ENCODE data around the gene MCF2L2.

The MCF2L2 gene

DNA sequence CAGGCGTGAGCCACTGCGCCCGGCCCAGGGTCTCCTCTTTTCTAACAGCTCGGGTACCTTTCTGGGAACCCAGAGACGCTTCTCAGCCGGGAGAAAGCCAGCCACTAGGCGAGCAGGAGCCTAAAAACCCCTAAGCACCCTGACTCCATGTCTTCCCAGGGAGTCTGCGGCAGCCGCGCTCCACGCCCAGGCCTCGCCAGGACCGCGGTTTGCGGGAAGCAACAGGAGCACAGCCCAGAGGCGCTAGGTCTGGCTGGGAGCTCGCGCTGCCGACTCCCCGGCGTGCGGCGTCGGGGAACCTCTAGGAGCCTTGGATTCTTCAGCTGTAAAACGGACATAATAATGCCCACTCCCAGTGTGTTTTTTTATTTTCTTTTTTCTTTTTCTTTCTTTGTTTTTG is 264.9 kb downstream of the MCF2L2 start:
- no peak overlapping the region for H3K9ac ChIP-seq (ENCODE audit: low read length)
- peaks cover 32% of the 10 kb centered on the region for H3K27me3 ChIP-seq (ENCODE audit: control insufficient read depth, insufficient read depth, low read length)
- H3K27ac ChIP-seq (ENCODE audit: low read depth, low read length), result no peak overlapping the region
- H3K36me3 ChIP-seq (ENCODE audit: control insufficient read depth, insufficient read depth, low read length), result no peaks in the 10 kb centered on the region
- H3K4me3 ChIP-seq (ENCODE audit: low read depth, low read length), result no peak overlapping the region
- H3K4me1 ChIP-seq (ENCODE audit: control insufficient read depth, insufficient read depth, low read length), result peaks cover 18% of the 10 kb centered on the region
- no peaks in the 10 kb centered on the region for H3K9me3 ChIP-seq (ENCODE audit: control insufficient read depth, insufficient read depth, low read depth, low read length)

DNA sequence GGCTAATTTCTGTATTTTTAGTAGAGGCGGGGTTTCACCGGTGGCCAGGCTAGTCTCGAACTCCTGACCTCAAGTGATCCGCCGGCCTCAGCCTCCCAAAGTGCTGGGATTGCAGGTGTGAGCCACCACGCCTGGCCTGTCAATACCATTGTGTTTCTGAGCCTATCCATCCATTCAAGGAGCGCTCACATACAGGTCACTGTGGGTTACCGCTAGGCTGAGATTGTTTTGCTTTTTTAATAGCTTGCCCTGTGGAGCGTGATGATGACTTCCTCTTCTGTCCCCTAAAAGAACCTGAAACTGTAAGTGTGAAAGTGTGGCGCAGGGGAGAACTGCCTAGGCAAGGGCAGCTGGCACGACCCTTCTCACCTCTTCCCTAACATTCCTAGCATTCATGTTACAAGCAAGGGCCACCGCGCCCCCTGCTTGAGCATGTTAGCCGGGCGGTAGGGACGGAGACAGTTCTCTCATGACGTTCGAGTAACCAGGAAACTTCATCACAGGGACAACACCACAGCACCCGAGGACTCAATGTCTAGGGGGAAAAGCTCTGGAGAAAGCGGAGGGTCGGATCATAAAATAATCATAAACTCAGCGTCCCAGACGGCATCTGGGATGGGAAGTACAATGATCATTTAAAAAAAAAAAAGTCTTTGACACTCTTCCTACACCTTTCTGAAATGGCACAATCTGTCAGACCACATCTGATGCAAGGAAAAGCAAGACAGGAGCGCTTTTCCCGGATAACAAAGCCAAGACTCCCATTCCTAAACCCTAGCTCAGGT is 266.7 kb downstream of the MCF2L2 start:
- H3K4me3 ChIP-seq (ENCODE audit: low read depth, low read length), result peak overlapping the region; percentile 70
- no peak overlapping the region for H3K9ac ChIP-seq (ENCODE audit: low read length)
- H3K27ac ChIP-seq (ENCODE audit: low read depth, low read length), result no peak overlapping the region

DNA sequence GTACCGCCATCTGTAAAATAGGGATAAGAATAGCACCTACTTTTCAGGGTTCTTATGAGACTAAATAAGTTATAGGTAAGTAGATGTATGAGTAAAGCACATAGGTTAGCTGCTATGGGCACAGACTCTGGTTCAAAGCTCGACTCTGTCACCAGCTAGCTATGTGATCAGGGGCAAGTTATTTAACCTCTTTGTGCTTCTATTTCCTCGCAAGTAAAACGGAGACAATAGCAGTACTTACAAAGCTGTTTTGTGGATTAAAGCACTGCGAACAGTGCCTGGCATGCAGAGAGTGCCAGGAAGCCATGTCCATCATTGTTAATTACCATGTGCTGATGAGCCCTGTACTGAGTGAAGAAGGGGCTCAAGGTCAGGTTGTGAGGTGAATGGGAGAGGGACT is 267.8 kb downstream of the MCF2L2 start:
- Histone ChIP-seq H3K27ac (ENCODE audit: low read depth, low read length) (no peak overlapping the region), H3K36me3 (ENCODE audit: control insufficient read depth, insufficient read depth, low read length) (no peaks in the 10 kb centered on the region), H3K4me1 (ENCODE audit: control insufficient read depth, insufficient read depth, low read length) (peaks cover 18% of the 10 kb centered on the region), H3K9ac (ENCODE audit: low read length) (no peak overlapping the region), H3K27me3 (ENCODE audit: control insufficient read depth, insufficient read depth, low read length) (peaks cover 32% of the 10 kb centered on the region), H3K9me3 (ENCODE audit: control insufficient read depth, insufficient read depth, low read depth, low read length) (no peaks in the 10 kb centered on the region), H3K4me3 (ENCODE audit: low read depth, low read length) (no peak overlapping the region)

More for the DNA sequence above, 266.7 kb downstream of the MCF2L2 start:
- Histone ChIP-seq H3K4me1 (ENCODE audit: control insufficient read depth, insufficient read depth, low read length) (peaks cover 18% of the 10 kb centered on the region), H3K9me3 (ENCODE audit: control insufficient read depth, insufficient read depth, low read depth, low read length) (no peaks in the 10 kb centered on the region), H3K27me3 (ENCODE audit: control insufficient read depth, insufficient read depth, low read length) (peaks cover 32% of the 10 kb centered on the region), H3K36me3 (ENCODE audit: control insufficient read depth, insufficient read depth, low read length) (no peaks in the 10 kb centered on the region)

DNA sequence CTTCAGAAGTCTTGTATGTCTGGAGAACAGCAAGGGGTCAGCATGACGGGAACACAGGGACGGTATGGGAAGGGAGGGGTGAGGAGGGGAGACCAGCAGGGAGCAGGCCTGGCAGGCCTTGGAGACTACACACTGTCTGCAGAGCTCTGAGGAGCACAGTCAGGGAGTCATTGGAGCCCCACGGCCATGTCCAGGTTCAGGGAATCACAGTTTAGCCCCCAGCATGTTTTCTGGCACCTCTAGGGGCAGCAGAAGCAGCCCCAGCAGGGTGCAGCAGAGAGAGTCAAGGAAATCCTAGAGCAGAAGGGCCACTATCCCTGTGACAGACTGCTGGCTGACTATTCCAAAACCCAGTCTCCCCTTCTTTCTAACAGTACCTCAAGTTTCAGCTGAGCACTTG is 269.1 kb downstream of the MCF2L2 start:
- Histone ChIP-seq H3K27ac (ENCODE audit: low read depth, low read length) (no peak overlapping the region), H3K4me3 (ENCODE audit: low read depth, low read length) (no peak overlapping the region), H3K36me3 (ENCODE audit: control insufficient read depth, insufficient read depth, low read length) (no peaks in the 10 kb centered on the region), H3K27me3 (ENCODE audit: control insufficient read depth, insufficient read depth, low read length) (peaks cover 29% of the 10 kb centered on the region), H3K9me3 (ENCODE audit: control insufficient read depth, insufficient read depth, low read depth, low read length) (no peaks in the 10 kb centered on the region), H3K9ac (ENCODE audit: low read length) (no peak overlapping the region), H3K4me1 (ENCODE audit: control insufficient read depth, insufficient read depth, low read length) (peaks cover 18% of the 10 kb centered on the region)

DNA sequence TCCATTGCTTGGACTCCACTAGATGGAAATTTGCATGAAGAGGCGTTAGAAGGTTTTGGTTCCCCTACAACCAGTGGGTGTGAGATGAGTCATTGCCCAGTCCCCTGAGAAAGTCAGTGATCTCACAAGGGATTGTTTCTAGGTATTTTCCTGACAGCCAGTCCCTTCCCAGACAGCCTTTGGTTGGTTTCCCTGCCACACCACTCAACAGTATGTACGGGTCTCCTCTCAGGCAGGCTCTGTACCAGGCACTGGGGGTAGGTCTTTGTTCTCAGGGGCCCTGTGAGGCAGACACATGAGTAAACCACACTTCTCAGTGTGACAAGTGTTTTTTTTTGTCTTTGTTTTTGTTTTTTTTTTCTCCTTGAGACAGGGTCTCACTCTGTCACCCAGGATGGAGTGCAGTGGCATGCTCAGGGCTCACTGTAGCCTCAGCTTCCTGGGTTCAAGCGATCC is 269.8 kb downstream of the MCF2L2 start:
- peaks cover 18% of the 10 kb centered on the region for H3K4me1 ChIP-seq (ENCODE audit: control insufficient read depth, insufficient read depth, low read length)
- no peak overlapping the region for H3K27ac ChIP-seq (ENCODE audit: low read depth, low read length)
- no peaks in the 10 kb centered on the region for H3K36me3 ChIP-seq (ENCODE audit: control insufficient read depth, insufficient read depth, low read length)
- no peak overlapping the region for H3K4me3 ChIP-seq (ENCODE audit: low read depth, low read length)
- no peak overlapping the region for H3K9ac ChIP-seq (ENCODE audit: low read length)
- H3K27me3 ChIP-seq (ENCODE audit: control insufficient read depth, insufficient read depth, low read length), result peaks cover 27% of the 10 kb centered on the region
- no peaks in the 10 kb centered on the region for H3K9me3 ChIP-seq (ENCODE audit: control insufficient read depth, insufficient read depth, low read depth, low read length)

DNA sequence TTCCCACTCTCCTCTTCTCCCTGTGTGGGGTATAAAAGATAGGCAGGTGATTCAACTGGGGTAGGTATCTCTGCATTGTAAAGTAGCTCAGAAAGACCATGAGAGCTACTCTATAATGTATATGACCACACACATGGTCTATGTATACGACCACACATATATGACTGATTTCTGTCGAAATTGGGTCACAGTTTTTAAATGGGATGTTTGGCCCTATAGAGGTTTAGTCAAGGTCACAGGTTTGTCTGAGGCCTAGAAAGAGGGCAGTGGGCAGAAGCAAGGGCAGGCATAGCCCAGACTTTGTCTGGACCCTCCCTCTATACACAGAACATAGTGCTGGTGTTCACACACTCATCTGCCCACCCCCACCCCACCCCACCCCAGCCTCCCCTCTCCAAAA is 270.3 kb downstream of the MCF2L2 start:
- Histone ChIP-seq H3K36me3 (ENCODE audit: control insufficient read depth, insufficient read depth, low read length) (no peaks in the 10 kb centered on the region), H3K4me1 (ENCODE audit: control insufficient read depth, insufficient read depth, low read length) (peaks cover 18% of the 10 kb centered on the region), H3K4me3 (ENCODE audit: low read depth, low read length) (no peak overlapping the region), H3K27me3 (ENCODE audit: control insufficient read depth, insufficient read depth, low read length) (peaks cover 24% of the 10 kb centered on the region), H3K9me3 (ENCODE audit: control insufficient read depth, insufficient read depth, low read depth, low read length) (no peaks in the 10 kb centered on the region), H3K9ac (ENCODE audit: low read length) (no peak overlapping the region), H3K27ac (ENCODE audit: low read depth, low read length) (no peak overlapping the region)

DNA sequence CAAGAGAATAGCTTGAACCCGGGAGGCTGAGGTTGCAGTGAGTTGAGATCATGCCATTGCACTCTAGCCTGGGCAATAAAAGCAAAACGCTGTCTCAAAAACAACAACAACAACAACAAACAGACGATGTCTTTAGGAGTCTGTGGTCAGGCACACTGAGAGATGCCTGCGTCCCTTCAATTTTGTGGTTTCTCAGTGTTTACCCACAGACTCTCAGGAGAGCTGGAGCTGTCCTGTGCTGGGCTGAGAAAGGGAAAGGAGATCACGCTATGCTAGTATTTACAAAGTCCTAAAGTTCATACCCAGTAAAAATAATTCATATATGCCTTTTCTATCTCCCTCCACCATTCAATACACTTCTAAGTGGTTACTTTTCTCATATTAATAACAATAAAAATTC is 272.2 kb downstream of the MCF2L2 start:
- Histone ChIP-seq H3K9ac (ENCODE audit: low read length) (no peak overlapping the region), H3K27ac (ENCODE audit: low read depth, low read length) (no peak overlapping the region), H3K27me3 (ENCODE audit: control insufficient read depth, insufficient read depth, low read length) (peaks cover 6% of the 10 kb centered on the region), H3K36me3 (ENCODE audit: control insufficient read depth, insufficient read depth, low read length) (no peaks in the 10 kb centered on the region), H3K4me3 (ENCODE audit: low read depth, low read length) (no peak overlapping the region), H3K4me1 (ENCODE audit: control insufficient read depth, insufficient read depth, low read length) (peaks cover 10% of the 10 kb centered on the region), H3K9me3 (ENCODE audit: control insufficient read depth, insufficient read depth, low read depth, low read length) (no peaks in the 10 kb centered on the region)

DNA sequence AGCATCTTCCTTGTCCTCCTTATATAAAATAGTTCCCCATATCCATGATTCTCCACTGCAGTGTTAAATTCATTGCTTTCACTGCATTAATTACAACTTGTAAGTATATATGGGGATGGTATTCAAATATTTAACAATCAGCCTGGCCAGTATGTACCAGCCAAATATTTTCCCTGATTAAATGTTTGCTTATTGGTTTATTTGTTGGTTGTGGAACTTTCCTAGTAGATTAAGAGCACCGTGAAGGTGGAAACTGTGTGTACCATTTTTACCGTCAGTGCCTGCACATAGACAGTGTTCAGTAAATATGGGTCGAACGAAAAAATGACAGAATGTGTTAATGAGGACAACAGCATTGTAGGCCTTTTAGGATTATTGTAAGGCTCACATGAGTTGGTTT is 272.9 kb downstream of the MCF2L2 start:
- no peak overlapping the region for H3K4me3 ChIP-seq (ENCODE audit: low read depth, low read length)
- no peaks in the 10 kb centered on the region for H3K9me3 ChIP-seq (ENCODE audit: control insufficient read depth, insufficient read depth, low read depth, low read length)
- no peak overlapping the region for H3K9ac ChIP-seq (ENCODE audit: low read length)
- H3K27me3 ChIP-seq (ENCODE audit: control insufficient read depth, insufficient read depth, low read length), result no peaks in the 10 kb centered on the region
- no peaks in the 10 kb centered on the region for H3K36me3 ChIP-seq (ENCODE audit: control insufficient read depth, insufficient read depth, low read length)
- H3K27ac ChIP-seq (ENCODE audit: low read depth, low read length), result no peak overlapping the region
- H3K4me1 ChIP-seq (ENCODE audit: control insufficient read depth, insufficient read depth, low read length), result peaks cover 6% of the 10 kb centered on the region; the same call in 1 of the 2 replicates

DNA sequence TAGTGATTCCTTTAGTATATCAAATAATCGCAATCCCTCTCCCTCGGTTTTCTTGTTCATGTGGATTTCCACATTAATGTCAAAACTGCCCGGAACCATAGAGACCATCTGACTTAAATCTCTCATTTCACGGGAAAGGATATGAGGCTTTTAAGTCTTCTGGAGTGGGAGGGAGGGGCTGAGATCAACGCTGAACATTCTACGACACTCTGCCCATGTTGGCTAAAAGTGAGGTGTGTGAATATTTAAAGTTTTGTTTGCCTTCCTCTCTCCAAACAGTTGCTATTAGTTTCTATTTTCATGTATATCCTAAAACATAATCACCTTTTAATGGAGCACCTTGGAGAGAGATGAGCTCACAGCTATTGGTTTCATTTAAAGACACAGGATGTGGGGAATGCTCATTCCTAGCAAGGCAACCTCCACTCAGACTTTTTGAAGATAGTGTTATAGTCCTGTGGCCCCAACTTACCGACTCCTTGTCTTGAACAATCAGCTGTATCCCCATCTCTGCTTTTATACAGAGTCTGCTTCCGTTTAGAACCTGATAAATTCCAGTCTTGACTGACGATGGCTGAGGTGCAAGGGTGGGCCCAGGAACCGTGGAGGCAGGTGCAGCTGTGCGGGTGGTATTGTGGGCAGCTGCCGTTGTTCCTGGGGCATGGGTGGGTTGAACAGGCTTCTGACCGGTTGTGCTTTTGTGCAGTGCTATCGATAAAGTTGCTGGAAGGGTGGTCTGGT is 275.0 kb downstream of the MCF2L2 start:
- Histone ChIP-seq H3K27ac (ENCODE audit: low read depth, low read length) (no peak overlapping the region), H3K27me3 (ENCODE audit: control insufficient read depth, insufficient read depth, low read length) (no peaks in the 10 kb centered on the region), H3K9ac (ENCODE audit: low read length) (no peak overlapping the region), H3K4me1 (ENCODE audit: control insufficient read depth, insufficient read depth, low read length) (no peaks in the 10 kb centered on the region), H3K9me3 (ENCODE audit: control insufficient read depth, insufficient read depth, low read depth, low read length) (no peaks in the 10 kb centered on the region), H3K4me3 (ENCODE audit: low read depth, low read length) (no peak overlapping the region), H3K36me3 (ENCODE audit: control insufficient read depth, insufficient read depth, low read length) (no peaks in the 10 kb centered on the region)

DNA sequence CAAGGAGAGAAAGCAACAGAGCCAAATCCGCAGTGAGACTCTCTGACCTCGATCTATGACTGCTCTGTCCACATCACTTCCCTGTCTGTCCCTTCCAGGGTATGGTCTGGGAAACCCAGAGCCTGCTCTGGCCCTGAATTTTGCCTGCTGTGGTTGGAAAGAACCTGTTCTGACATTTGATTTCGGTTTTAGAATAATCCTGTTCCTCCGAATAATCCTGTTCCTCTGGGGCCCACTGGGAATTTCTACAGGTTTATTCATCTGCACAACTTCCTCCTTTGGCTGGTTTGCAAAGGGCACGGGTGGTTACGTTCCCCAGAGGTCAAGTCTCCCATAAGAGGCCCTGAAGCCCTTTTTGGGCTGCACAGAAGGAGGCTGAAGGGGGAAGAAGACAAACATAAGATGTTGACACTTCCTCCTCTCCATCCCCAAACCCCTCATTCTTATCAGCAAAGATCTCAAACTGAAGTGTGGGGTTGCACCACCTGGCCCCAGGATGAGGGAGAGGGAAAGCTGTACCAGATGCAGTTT is 276.5 kb downstream of the MCF2L2 start:
- H3K27me3 ChIP-seq (ENCODE audit: control insufficient read depth, insufficient read depth, low read length), result no peaks in the 10 kb centered on the region
- H3K4me3 ChIP-seq (ENCODE audit: low read depth, low read length), result no peak overlapping the region
- no peaks in the 10 kb centered on the region for H3K9me3 ChIP-seq (ENCODE audit: control insufficient read depth, insufficient read depth, low read depth, low read length)
- no peak overlapping the region for H3K27ac ChIP-seq (ENCODE audit: low read depth, low read length)
- no peaks in the 10 kb centered on the region for H3K4me1 ChIP-seq (ENCODE audit: control insufficient read depth, insufficient read depth, low read length)
- no peaks in the 10 kb centered on the region for H3K36me3 ChIP-seq (ENCODE audit: control insufficient read depth, insufficient read depth, low read length)
- H3K9ac ChIP-seq (ENCODE audit: low read length), result no peak overlapping the region

DNA sequence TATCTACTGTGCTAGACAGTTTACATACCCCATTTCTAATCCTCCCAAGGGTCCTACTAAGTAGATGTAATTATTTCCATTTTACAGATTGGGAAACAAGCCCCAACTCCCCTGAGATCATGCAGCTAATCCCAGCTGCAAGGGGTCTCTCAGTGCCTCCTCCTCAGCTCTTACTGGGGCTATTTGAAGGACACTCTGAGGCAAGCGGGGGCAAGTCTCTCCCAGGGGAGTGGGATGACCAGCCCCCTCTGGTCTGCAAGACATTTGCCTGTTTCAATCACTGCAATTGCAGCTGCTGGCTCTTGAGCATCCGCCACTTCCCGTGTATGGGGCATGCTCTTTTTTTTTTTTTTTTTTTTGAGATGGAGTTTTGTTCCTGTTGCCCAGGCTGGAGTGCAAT is 277.3 kb downstream of the MCF2L2 start:
- Histone ChIP-seq H3K9me3 (ENCODE audit: control insufficient read depth, insufficient read depth, low read depth, low read length) (no peaks in the 10 kb centered on the region), H3K4me3 (ENCODE audit: low read depth, low read length) (no peak overlapping the region), H3K27ac (ENCODE audit: low read depth, low read length) (no peak overlapping the region), H3K4me1 (ENCODE audit: control insufficient read depth, insufficient read depth, low read length) (no peaks in the 10 kb centered on the region), H3K36me3 (ENCODE audit: control insufficient read depth, insufficient read depth, low read length) (no peaks in the 10 kb centered on the region), H3K9ac (ENCODE audit: low read length) (no peak overlapping the region), H3K27me3 (ENCODE audit: control insufficient read depth, insufficient read depth, low read length) (no peaks in the 10 kb centered on the region)

Data from HUES6 (cell line).